HTERT RPE-1 (cell line): ENCODE measurements around the gene TPSG1.
"Not testable (repeated sequence)": the region's sequence is repeated elsewhere in the genome, so short reads cannot be mapped to it uniquely, and the experiment has no call there.

Experiments
- in situ Hi-C: fragments of 300-500 bp; cut with MboI; formaldehyde crosslinking; loops from 4 replicates; pipeline ENCODE4 v1.14.3; 2020; ENCODE audit warnings: low sequenced_read_pairs

TPSG1 gene

GRCh38 chr16:1225051-1225451 is at the start of gene TPSG1:
Gene TPSG1, minus strand, starts transcription at chr16:1225268. Its CDS starts 16 bp downstream, at chr16:1225252.
- in situ Hi-C loops: no loop called here

DNA sequence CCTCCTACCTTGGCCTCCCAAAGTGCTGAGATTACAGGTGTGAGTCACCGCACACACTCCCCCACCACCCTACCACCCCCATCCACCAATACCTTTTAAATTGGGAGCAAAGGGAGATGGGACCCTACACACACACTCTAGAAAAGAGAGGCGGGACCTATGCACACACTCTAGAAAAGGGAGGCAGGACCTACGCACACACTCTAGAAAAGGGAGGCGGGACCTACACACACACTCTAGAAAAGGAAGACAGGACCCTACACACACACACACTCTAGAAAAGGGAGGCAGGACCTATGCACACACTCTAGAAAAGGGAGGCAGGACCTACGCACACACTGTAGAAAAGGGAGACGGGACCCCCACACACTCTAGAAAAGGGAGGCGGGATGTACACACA is 49.7 kb upstream of the TPSG1 start:
- in situ Hi-C loops: no loop called here

DNA sequence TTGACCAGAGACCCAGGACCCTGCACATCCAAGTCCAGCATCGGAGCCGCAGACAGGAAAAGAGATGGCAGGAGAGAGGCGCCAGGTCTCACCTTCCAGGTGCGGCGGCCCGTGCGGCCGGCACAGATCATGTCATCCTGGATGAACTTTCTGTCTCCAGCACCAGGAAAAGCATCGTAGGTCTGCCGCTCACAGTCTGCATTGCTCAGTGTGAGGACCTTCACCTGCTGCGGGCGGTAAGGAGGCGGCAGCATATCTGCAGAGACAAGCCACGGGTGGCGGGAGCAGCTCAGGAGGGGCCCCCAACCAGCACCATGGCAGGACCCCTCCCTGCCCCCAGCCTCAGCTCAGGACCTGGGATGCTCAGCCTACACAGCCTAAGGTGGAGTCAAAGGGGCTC is 48.7 kb upstream of the TPSG1 start:
- in situ Hi-C loops: no loop called here

- in situ Hi-C loops: no loop called here
Observed at GRCh38 chr16:1272453-1273198, 47.6 kb upstream of the TPSG1 start.

DNA sequence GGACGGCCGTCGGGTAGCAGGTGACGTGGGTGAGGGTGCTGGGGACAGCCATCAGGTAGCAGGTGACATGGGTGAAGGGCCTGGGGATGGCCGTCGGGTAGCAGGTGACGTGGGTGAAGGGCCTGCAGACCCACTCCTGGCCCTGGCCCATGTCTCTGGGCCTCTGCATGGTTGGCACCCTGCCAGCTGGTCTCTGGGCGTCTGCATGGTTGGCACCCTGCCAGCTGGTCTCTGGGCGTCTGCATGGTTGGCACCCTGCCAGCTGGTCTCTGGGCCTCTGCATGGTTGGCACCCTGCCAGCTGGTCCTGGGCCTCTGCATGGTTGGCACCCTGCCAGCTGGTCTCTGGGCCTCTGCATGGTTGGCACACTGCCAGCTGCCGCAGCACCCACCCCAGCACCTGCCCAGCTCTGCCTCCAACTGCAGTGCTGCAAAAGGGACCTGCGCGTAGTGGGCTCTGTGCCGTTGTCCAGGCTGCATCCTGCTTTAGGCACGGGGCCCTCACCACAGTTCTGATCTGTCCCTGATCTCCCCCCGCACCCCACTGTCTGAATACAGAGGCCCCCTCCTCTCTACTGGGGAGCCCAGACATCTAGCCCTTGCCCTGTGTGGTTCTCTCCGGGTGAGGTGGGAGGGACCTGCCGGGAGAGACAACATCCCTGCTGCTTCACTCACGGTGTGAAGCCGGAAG is 46.8 kb upstream of the TPSG1 start:
- in situ Hi-C loops: not testable (repeated sequence)

GRCh38 chr16:1271380-1271723 is 46.3 kb upstream of the TPSG1 start:
- in situ Hi-C loops: no loop called here

DNA sequence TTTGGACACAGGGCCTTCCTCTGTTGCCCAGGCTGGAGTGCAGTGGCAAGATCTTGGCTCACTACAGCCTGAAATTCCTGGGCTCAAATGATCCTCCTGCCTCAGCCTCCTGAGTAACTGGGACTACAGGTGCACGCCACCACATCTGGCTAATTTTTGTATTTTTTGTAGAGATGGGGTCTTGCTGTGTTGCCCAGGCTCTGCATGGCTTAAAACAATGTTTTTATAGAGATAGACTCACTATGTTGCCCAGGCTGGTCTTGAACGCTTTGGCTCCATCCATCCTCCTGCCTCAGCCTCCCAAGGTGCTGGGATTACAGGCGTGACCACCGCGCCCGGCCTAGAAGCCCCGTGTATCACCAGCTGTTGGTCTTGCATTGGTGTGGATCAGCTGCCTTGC is 44.4 kb upstream of the TPSG1 start:
- in situ Hi-C loops: not testable (repeated sequence)

DNA sequence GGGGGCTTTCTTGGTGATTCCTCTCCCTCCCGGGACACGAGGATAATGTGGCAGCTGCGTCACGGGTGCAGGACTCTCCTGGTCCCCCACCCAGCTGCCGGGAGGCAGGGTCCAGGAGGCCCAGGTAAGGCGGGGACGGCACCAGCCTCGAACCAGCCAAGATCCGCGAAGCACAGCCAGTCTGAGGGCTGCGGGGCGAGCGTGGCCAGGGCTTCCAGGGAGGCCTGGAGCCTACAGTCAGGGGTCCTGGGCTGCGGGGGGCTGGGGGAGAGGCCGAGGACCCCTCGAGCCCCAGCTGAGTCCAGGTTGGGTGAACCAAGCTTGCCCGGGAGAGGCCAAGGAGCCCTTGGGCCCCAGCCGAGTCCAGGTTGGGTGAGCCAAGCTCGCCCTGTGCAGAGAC is 40.8 kb upstream of the TPSG1 start:
- in situ Hi-C loops: no loop called here

DNA sequence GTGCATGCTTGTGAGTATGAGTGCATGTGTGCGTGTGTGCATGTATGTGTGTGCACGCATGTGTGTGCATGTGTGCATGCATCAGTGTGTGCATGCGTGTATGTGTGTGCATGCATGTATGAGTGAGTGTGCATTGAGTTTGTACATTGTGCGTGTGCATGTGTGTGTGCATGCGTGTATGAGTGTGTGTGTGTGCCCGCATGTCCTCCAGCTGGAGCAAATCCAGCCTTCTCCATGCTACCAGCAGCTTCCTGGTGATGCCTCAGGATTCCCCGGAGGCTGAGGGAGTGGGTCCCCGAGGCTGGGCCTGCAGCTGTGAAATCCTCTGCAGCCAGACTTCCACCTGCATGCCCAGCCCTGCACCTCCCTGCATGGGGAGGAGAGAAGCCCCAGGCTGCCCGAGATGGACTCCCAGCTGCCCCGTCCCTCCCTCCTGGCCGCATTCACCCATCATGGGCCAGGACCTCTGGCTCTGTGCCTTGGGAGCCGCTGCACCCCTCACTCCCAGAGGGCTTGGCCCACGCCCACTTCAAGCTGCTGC is 40.1 kb upstream of the TPSG1 start:
- in situ Hi-C loops: no loop called here

- in situ Hi-C loops: no loop called here
Observed at GRCh38 chr16:1264345-1265089, 39.4 kb upstream of the TPSG1 start.

DNA sequence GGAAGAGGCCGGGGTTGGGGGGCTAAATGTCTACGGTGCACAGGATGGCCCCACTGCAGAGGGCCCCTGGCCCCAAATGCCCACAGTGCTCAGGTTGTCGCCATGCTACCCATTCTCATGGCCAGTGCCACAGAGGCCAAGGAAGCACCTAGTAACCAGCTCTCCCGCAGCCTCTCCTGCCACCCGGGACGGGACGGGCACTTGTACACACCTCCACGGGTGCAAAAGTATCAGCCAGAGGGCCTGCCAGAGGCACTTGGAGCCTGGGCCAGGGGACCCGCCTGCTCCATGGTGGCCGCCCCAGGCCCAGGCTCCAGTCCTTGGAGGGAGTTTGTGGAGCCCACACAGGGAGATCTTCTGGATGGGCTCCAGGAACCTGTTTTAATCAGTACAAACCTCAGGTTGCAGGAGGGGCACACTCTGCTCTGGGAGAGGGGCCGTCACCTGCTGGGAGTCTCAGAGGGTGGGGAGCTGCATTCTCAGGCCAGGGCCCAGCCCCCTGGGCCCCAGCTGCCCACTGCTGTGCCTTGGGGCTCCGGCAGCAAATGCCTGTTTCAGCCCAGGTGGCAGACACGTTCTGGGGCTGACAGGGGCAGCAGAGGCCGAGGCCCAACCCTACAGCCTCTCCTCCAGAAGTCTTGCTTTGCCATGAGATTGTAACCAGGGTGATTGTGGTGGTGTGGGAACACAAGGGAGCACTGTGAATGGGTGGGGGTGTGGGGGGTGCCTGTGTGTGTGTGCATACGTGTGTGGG is 38.7 kb upstream of the TPSG1 start:
- in situ Hi-C loops: no loop called here

- in situ Hi-C loops: no loop called here
Observed at GRCh38 chr16:1262846-1263221, 37.8 kb upstream of the TPSG1 start.

GRCh38 chr16:1262210-1262845 is 37.3 kb upstream of the TPSG1 start:
- in situ Hi-C loops: no loop called here

DNA sequence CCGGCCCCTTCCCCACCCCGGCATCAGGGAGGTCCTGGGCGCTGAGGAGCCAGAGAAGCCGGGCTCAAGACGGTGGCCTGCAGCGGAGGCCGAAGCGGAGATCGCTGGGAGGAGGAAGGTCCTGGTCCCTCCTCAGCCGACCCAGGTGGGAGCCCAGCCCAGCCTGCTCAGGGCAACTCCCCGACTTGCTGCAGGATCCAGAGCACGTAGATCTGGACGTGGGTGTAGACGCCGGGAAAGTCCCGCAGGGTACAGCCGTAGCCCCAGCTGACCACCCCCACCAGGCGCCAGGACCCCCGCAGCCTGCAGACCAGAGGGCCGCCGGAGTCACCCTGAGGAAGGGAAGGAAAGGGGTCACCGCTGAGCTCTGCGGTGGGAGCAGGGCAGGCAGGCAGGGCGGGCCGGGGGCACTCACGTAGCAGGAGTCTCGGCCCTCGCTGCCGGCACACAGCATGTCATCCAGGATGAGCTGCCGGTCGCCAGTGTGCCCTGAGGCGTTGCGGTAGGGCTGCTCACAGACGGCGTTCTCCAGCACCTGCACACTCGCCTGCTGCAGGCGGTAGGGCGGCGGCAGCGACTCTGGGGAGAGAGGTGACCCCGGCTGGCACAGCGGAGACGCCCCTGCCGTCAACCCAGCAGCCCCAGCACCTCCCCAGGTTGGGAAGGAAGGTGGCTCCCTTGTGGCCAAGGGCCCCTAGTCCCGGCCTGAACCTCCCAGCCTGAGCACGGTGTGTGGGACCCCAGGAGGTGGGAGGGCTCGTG is 36.2 kb upstream of the TPSG1 start:
- in situ Hi-C loops: no loop called here

DNA sequence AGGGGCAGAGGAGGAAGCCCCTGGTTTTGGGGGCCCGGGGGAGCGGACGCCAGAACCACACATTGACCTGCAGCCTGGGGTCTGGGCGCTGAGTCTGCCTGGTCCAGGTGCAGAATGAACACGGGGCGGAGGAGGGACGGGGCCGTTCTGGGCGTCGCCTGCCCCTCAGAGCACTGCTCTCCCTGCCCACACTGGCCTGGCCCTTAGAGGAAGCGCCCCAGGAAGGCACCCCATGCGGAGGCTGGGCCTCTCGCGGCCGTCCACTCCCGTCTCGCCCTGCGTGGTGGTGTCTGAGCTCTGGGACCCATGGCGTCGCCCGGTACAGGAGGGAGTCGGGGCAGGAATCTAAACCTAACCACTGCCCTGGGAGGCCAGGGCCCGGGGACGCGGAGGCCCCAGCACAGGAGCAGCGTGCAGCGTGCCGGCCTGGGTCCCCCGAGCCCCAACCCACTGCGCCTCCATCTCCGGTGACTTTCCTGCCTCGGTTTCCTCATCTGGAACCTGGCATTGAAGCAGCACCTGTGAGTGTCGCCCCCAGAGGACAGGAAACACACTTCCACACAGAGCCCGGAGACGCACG is 35.1 kb upstream of the TPSG1 start:
- in situ Hi-C loops: no loop called here

DNA sequence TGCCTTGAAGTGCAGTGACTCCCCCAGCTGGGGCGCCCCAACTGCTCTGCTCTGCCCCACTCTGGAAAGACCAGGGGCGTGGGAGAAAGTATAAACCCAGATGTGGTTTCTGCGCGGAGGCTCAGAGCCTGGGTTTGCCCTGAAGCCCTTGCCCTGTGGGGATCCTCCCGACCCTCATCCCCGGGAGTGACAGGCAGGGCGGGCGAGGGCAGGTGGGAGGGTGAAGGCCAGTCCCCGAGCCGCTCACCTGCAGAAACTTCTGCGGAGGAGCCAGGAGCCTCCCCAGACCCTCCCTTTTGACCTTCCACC is 34.6 kb upstream of the TPSG1 start:
- in situ Hi-C loops: no loop called here

DNA sequence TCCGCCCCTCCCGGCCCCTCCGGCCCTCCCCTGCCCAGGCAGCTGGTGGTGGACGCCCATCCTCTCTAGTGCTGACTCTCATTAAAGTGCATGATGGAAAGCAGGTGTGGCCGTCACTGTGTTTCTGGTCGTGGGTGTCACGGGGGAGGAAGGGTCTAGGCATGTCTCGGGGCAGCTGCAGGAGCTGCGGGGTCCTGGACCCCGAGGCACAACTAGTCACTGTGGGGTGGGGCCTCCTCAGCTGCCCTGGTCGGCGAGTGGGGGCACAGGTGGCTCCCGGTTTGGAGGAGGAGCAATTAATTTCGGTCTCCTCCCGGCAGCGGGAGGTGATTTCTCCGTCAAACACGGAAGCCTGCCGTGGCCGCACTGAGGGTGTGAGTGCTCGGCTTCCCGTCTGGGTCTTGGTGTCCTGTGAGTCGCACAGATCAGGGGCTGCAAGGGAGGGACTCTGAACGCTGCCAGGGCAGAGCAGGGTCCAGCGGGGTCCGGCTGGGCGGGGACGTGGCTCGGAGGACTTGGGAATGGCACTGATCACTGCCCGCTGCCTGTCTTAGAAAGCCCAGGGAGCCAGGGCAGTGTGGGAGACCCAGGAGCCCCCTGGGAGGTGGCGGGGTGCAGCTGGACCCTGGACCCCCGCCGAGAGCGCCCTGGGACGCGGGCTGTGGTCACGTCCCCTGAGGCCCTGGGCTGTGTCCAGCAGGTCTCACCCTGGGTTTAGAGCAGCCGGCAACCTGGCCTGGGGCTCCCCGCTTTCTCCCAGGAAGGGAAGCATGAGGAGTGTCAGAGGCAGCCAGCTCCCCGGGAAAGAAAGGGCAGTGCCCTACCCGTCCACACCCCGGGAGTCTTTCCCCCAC is 34.1 kb upstream of the TPSG1 start:
- in situ Hi-C loops: no loop called here

DNA sequence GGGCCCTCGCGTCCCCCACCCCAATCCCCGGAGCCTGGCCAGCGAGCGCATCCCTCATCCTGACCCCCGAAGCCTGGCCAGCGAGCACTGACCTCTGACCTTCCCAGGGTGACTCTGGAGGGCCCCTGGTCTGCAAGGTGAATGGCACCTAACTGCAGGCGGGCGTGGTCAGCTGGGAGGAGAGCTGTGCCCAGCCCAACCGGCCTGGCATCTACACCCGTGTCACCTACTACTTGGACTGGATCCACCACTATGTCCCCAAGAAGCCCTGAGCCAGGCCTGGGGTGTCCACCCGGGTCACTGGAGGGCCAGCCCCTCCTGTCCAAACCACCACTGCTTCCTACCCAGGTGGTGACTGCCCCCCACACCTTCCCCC is 33.1 kb upstream of the TPSG1 start:
- in situ Hi-C loops: no loop called here
